Mammary epithelial cell (primary cell): ENCODE results near the gene AHSG.

Experiments used
- EZH2 ChIP-seq: IDR thresholded peaks from 2 replicates; pipeline ENCODE4 v1.6.1; 2012; ENCODE audit warnings: low read length, inconsistent platforms, borderline replicate concordance
- TF ChIP-seq, protein P1 (sequence below), 2 donors: IDR thresholded peaks in 1 of 2; conservative IDR thresholded peaks in 1 of 2; 2 replicates each; pipeline ENCODE4 v1.5.1; 2011 to 2012; ENCODE audit warnings: inconsistent platforms in 2 of 2, low read length in 2 of 2, mild to moderate bottlenecking in 2 of 2, control low read depth in 1 of 2, low read depth in 1 of 2; ENCODE audit not compliant: insufficient read depth in 1 of 2; ENCODE audit errors: extremely low read depth in 1 of 2

DNA sequence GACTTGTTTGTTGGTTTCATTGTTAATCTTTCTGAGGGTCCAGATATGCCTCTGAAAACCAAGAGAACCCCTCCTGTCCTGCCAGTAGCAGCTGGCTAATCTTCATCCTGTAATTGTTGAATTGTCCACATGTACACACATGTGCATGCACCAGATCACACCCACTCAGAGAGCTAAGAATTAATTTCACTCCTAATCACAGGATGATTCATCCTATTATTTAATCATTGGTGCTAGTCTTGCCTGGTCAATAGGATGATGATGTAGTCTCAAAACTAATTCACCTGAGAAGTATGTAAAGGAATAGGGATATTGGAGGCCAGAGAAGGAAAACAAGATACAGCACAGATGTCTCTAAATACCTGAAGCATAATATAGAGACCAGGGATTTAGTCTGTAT is 7.8 kb upstream of the AHSG start:
- TF ChIP-seq, protein P1, sequence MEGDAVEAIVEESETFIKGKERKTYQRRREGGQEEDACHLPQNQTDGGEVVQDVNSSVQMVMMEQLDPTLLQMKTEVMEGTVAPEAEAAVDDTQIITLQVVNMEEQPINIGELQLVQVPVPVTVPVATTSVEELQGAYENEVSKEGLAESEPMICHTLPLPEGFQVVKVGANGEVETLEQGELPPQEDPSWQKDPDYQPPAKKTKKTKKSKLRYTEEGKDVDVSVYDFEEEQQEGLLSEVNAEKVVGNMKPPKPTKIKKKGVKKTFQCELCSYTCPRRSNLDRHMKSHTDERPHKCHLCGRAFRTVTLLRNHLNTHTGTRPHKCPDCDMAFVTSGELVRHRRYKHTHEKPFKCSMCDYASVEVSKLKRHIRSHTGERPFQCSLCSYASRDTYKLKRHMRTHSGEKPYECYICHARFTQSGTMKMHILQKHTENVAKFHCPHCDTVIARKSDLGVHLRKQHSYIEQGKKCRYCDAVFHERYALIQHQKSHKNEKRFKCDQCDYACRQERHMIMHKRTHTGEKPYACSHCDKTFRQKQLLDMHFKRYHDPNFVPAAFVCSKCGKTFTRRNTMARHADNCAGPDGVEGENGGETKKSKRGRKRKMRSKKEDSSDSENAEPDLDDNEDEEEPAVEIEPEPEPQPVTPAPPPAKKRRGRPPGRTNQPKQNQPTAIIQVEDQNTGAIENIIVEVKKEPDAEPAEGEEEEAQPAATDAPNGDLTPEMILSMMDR (conservative IDR thresholded peaks at IDR 0.05 in 1 of 2, IDR thresholded peaks at IDR 0.05 in 1 of 2; ENCODE audit: extremely low read depth in 1 of 2, insufficient read depth in 1 of 2, low read depth in 1 of 2, low read length in 2 of 2) = no peak
- no peak for TF ChIP-seq EZH2
